NK-92 (cell line): ENCODE results near the gene ACE.

Experiments used
- DNase-seq: peaks from one replicate; lab custom pipeline; 2025; ENCODE audit not compliant: unreplicated experiment; lab: John Stamatoyannopoulos, UW

ACE gene

DNA sequence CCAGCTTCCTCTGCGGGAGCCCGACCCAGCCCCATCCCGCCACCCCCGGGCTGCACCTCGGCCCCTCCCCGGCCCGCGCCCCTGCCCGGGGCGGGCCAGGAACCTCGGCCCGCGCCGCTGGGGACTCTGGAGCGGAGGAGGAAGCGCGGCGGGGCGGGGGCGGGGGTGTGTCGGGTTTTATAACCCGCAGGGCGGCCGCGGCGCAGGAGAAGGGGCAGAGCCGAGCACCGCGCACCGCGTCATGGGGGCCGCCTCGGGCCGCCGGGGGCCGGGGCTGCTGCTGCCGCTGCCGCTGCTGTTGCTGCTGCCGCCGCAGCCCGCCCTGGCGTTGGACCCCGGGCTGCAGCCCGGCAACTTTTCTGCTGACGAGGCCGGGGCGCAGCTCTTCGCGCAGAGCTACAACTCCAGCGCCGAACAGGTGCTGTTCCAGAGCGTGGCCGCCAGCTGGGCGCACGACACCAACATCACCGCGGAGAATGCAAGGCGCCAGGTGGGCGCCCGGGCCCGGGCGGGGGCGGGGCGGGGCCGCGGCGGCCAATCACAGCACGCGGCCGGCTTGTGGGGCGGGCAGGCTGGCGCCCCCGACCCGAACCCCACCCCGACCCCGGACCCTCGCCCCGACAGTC is at the start of gene ACE:
ACE (plus strand) TSS at position 208 of the 626 bp plus-strand sequence; CDS start at position 242, 34 bp downstream.
- DNase-seq: no peak

- DNase-seq: no peak
Observed at GRCh38 chr17:63429766-63430165, 47.1 kb upstream of the ACE start.

- DNase-seq: no peak
Observed at GRCh38 chr17:63430223-63430622, 46.6 kb upstream of the ACE start.

GRCh38 chr17:63431618-63431938 is 45.3 kb upstream of the ACE start:
- no peak for DNase-seq

GRCh38 chr17:63431939-63432804 is 44.7 kb upstream of the ACE start:
- no peak for DNase-seq

DNA sequence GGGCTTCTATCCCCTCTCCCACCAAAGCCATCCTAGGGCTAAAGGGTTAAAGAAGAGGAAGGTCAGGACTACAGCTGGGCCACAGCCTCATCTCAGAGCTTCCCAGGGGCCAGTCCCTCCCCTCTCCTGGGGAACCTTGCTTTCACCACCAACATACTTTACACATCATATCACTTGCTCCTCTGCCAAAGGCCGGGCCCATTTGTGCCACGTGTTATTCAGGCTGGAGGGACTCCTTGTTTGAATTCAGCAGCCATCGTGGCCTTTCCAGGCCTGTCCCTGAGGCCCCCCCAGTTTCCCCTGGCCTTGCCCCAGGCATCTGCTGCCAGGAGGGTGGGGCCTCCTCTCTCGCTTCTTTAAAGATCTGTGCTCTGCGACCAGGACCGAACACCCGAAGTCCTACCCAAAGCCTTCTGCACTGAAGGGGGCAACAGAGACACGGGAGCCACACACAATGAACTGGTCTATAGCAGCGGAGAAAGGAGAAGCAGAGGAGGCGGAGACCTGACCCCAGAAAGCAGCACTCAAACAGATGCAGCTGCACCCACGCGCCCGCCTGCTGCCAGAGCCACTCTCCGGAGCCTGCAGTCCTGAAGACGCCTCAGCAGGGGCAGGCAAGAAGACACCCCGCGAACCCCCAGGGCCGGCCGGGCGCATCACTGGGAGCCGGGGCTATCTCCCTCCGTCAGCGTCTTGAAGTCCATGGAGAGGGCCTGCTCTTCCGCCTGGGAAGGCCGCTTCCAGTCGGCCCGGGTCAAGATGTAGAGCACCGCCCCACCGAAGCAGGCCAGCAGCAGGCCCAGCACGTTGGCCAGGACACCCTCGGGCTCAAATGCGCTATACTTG is 42.9 kb upstream of the ACE start:
- DNase-seq: no peak

DNA sequence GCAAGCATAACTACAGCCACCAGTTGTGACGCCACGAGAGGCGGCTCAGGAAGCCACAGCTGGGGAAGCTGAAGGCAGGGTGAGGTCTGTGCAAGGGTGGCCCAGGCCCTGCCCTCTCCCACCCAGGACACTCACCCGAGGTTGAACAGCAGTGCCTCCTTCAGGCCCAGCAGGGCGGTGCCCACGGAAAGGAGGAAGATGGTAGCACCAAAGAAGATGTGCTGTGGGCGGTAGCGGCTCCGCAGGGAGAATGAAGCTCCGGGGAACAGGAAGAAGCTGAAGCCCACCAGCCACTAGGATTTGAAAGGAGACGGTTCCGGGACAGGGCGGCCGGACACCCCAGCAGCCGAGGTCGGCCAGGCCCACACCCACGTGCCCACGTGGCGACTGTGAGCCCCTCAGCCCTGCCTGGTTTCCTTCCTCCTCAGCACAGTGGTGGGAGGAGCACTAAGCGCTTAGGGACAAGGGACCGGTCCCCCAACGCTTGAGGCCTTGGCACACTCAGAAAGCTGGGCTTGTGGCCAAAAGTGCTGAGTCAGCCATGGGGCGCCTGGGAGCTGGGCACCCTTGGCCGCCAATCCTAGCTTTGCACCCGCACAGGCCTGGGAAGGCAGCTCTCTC is 41.8 kb upstream of the ACE start:
- DNase-seq: no peak

DNA sequence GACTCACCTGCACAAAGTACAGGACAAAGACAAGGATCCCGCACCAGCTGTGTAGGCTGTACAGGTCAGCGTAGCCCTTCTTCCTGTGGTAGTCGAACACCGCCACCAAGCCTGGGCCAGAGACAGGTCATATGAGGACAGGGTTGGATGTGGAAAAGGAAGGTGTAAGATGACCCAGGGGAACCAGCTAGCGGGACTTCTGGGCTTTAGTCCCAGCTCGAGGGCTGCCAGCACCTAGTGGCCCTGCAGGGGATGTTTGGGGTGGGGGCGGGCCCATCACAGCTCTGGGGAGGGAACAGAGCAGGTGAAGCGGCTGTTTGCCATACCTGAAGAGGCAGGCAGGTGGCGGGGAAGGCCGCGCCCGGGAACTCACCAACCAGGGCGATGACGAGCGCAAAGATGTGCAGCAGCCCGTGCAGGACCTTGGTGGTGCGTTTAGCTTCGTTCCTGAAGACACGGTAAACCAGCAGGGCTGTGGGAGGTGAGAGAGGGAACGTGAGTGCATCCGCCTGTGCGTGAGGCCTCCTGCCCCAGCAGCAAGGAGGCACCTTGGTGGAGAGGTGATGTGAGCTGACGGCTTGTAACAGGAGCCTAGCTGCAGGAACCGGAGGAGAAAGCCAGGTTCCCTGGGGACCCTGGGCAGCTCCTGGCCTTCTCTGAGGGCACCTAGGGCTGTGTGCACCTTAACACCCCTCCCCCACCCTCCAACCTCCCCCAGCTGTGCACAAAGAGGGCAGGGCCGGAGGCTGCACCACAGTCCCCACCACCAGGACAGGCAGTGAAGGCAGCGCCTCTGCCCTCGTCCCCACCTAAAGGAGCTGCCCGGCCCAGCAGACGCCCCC is 41.0 kb upstream of the ACE start:
- no peak for DNase-seq

- DNase-seq: no peak
Observed at GRCh38 chr17:63436523-63437110, 40.2 kb upstream of the ACE start.

DNA sequence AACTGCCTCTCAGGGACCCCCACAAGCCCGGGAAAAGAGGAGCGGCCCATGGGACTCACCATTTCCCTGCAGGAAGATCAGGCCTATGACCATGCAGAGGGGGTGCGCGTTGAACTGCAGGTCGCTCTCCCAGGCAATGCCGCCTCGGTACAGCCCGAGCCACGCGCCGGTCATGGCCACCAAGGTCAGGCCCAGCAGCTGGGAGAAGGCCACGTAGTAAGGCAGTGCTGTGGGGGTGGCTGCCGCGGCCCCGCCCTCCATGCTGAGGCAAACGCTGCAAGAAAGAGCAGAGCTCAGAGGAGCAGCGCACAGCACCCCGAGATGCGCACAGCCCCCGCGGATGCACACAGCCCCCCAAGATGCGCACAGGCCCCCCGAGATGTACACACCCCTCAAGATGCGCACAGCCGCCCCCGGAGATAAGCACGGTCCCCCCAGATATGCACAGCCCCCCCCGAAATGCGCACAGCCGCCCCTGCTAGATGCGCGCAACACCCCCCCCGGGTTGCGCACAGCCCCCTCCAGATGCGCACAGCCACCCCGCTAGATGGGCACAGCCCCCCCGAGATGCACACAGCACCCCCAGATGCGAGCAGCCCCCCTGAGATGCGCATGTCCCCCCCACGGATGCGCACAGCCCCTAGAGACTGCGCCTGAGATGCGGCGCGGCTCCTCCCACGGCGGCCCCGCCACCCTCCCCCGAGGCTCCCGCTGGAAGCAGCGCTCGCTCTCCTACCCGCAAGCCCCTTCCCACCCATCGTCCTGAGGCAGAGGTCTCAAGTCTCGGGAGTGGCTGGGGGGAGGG is 39.4 kb upstream of the ACE start:
- no peak for DNase-seq

DNA sequence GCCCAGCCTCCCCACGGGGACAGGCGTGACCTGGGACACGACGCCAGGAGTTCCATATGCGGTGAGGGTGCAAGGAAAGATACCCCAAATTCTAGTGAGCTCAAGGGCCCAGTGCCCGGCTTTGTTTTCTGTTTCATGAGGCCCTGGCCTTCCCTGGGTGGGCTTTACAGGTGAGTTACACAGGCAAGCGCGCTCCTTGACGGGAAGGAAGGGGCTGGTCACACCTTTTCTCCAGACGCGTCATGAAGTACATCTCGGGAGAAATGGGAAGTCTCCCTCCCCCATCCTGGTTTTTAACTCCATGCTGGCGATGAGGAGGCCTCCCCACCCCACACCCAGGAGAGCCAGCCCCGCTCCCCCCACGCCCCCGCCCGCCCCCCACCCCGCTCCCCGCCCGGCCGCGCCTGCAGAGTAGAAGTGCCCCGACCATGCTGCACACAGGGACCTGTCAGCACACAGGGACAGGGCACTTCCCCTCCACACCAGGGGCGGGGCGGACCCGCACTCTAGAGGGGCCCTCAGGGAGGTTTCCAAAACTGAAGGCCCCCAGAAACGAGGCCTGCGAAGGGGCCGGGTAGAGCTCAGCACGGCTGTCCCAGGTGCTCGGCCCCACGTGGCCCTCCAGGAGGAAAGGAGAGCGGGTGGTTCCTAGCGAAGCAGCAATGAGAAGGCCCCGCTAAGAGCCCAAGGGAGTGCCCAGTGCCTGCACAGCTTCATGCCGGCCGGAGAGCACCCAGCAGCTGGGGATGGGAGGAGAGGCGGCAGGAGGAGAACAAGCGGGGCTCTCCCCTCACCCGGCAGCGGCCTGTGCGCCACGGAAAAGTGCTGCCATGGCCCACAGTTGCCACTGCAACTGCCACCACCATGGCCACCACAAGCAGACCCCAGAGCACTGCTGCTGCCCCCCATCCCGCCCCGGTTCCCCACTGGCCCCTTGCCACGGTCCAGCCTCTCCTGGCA is 38.5 kb upstream of the ACE start:
- DNase-seq: no peak

GRCh38 chr17:63439687-63440086 is 37.2 kb upstream of the ACE start:
- no peak for DNase-seq

DNA sequence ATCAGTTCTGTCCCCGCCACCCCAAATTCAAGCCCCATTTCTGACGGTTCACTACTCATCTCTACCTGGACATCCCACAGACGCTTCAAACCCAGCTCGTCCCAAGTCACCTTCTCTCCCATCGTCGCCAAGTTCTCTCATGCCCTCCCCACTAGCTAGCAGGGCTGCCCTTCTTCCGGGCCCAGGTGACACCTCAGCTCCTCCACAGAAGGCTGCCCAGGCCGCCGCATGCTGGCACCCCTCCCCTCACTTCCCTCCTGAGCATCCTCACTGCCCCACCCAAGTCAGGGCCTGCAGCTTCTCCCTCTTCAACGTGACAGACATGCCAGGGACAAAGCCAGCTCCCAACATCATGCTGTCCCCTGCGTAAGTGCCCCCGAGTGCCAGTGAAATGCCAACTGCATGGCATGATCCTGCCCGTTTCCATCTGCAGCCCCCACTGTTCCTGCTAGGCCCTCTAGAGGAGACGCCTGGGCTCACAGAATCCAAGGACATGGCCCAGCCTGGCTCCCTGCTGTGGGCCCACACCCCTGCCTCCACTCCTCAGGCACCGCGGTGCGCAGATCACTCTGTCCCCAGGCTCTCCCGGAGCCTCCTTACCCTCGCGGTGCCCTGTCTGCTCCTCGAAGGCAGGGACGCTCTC is 36.6 kb upstream of the ACE start:
- DNase-seq: no peak

GRCh38 chr17:63440770-63441335 is 36.0 kb upstream of the ACE start:
- DNase-seq: no peak

DNA sequence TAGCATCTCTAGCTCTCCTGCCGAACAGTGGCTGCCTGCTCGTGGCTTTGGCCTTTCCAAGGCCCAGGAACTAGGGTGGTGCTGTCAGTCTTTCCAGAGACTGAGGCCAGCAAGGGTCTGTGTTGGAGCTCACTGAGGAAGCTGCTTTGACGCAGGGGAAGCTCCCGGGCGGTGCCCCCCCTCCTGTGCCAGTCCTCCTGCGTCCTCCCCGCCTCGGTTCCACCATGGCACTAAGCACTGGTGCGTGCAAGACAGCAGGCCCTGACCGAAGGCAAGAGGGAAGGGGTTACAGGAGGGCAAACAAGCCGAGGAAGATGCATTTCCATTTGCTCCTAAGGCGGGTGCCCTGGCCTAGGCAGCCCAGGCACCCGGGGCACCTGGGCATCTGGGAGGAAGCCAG is 35.2 kb upstream of the ACE start:
- no peak for DNase-seq

GRCh38 chr17:63442074-63442473 is 34.8 kb upstream of the ACE start:
- DNase-seq: no peak

DNA sequence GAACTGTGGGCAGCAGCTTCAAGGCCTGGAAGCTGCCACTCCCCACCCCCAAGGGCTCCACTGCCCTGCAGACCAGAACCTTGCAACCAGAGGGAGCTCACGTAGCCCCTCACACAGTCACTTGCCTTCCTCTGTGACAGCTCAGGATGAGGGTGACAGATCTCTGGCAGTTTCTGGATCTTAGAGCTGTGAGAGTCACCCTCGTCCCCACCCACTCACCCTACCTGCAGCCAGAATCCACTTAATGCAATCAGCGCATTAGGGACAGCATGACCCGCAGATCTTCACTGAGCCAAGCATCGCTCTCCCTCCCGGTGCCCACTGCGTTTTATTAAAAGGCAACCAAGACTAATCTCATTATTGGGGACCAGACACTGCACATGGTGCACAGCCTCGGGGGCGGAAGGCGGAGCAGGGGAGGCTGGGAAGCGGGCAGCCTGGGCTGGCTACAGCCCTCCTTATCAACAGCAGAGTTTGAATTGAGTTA is 34.3 kb upstream of the ACE start:
- DNase-seq: no peak
